Measurements from ENCODE around the gene ENAH. TPM values are rescaled to one million over a fixed set of nuclear protein-coding genes. Genes with fewer than 3 reads are reported as not detected.

Gene ENAH
- total and polyA plus RNA-seq, 9 of the 15 experiments (the other 6 are each of a cell fraction or from before 2014, with no cell fraction given), result 0.03 to 1.2 (median 0.15) TPM

- Histone ChIP-seq H3K36me3 (ENCODE audit: control insufficient read depth, insufficient read depth, low read length) (no peaks in the 10 kb centered on the region), H4K20me1 (replicated peaks; ENCODE audit: control insufficient read depth, insufficient read depth, low read length) (0 out of 2 replicates have a peak, but pooled peaks cover 11% of the 10 kb centered on the region), H3K9me1 (ENCODE audit: control insufficient read depth, insufficient read depth, low read length) (no peaks in the 10 kb centered on the region), H2AFZ (ENCODE audit: low read depth, low read length) (no peak overlapping the region), H3K9ac (ENCODE audit: insufficient read depth in 1 of 2, low read depth in 2 of 2, low read length in 2 of 2) (no peak overlapping the region), H3K4me3 (no peak overlapping the region), H3K27ac (ENCODE audit: extremely low read depth, low read depth, low read length) (no peak overlapping the region), H3K79me2 (ENCODE audit: control insufficient read depth, insufficient read depth, low read length) (no peaks in the 10 kb centered on the region), H3K4me1 (replicated peaks in 1 of 2; ENCODE audit: control insufficient read depth in 2 of 2, insufficient read depth in 2 of 2, low read length in 2 of 2) (no peaks in the 10 kb centered on the region; a peak in 2 of 5 replicates), H3K27me3 (ENCODE audit: control insufficient read depth in 2 of 2, insufficient read depth in 2 of 2, low read length in 2 of 2) (peaks cover 68 to 80% of the 10 kb centered on the region in 2 experiments), H3K9me3 (replicated peaks; ENCODE audit: control insufficient read depth, insufficient read depth, low read depth, low read length) (no peaks in the 10 kb centered on the region), H3K4me2 (ENCODE audit: insufficient read depth, low read length) (no peak overlapping the region)
- CTCF ChIA-PET (ENCODE audit: low intra/inter-chr PET ratio), result no interaction called here
- in situ Hi-C loops (cut with MboI) (no loop called here), intact Hi-C loops (cut with micrococcal nuclease) (no loop called here)
- FAIRE-seq (no peak), DNase-seq (ENCODE audit: extremely low read depth in 1 of 4, low spot score in 3 of 4) (no peak), ATAC-seq (no peak)
- POLR2A ChIA-PET, result interaction anchor here (0.7 to 2.0 kb wide), 5 partner anchors 22 to 504 kb away, joined by 3 to 6 read pairs (median 4); no protein-coding TSS in a partner anchor
- WGBS (ENCODE audit: insufficient coverage, low coverage, missing lambda C conversion rate), result 5% methylated on average over 23 of the region's 23 CpGs
- no TSS peak for BruUV-seq (replicated peaks)
- TF ChIP-seq TFAP4 (CRISPR knock-in tag; IDR thresholded peaks at IDR 0.05; ENCODE audit: borderline replicate concordance) (peak; percentile 40; the same call in 1 of the 2 replicates), CBX2 (IDR thresholded peaks at IDR 0.05; ENCODE audit: insufficient read depth, low read length, poor library complexity, severe bottlenecking) (peak; percentile 43), CEBPB (tag; IDR thresholded peaks at IDR 0.05) (no peak), RNF2 (IDR thresholded peaks at IDR 0.05) (peak; percentile 55; the same call in 1 of the 2 replicates), ZFP36 (IDR thresholded peaks at IDR 0.05; ENCODE audit: low read depth, low read length, partially characterized antibody) (peak; percentile 21), SRF (CRISPR knock-in tag; IDR thresholded peaks at IDR 0.05) (peak in 1 of 2 experiments; percentile 82; a peak in 2 of 4 replicates), CBX8 (IDR thresholded peaks at IDR 0.05; ENCODE audit: borderline replicate concordance, extremely low read depth, low read depth, low read length, poor library complexity, severe bottlenecking) (peak; percentile 93), ILK (tag; IDR thresholded peaks at IDR 0.05; ENCODE audit: borderline replicate concordance, low read depth) (no peak)
Measured at GRCh38 chr1:225483818-225484656, 168.9 kb downstream of the ENAH start.
